IPS DF 4.7 (cell line): ENCODE results near the gene TRIO.
"Not testable (repeated sequence)": the region's sequence is repeated elsewhere in the genome, so short reads cannot be mapped to it uniquely, and the experiment has no call there.

Experiments used
- DNase-seq: peaks from one replicate; pipeline ENCODE4 v3.0.0-alpha.2; 2013; ENCODE audit warnings: low spot score; ENCODE audit errors: extremely low read depth

The TRIO gene

DNA sequence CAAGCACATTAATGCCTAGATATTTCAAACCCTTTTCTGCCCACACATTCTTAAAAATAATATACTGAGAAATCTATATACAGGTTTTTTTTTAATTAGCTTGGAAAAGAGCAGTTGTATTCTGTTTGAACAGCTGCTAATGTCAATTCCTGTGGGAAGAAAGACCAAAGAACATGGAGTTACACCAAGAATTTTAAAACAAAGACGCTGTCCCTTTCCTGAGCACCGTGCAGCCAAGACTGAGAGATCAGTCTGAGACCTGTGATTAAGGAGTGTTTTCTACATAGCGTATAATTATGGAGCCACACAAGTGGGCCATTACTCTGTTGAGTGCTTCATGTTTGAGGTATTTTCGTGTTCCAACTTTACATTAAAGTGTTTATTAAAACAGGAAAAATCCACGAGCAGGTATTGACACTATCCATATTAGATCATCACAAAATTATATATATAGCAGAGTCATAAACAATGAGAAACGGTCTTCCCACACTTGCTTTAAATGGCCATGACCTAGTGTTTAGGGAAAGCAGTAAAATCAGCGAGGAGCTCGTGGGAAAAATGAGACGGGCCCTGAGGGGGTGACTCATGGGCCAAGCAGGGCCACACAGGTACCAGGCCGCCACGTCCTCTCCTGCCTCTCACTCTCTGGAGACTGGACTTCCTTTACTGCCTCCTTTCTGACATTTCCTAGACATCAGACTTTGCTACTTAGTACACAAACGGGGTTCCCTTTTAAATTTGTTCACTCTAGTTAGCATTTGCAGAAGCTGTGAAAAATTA, 285.4 kb downstream of the TRIO start:
- no peak for DNase-seq

DNA sequence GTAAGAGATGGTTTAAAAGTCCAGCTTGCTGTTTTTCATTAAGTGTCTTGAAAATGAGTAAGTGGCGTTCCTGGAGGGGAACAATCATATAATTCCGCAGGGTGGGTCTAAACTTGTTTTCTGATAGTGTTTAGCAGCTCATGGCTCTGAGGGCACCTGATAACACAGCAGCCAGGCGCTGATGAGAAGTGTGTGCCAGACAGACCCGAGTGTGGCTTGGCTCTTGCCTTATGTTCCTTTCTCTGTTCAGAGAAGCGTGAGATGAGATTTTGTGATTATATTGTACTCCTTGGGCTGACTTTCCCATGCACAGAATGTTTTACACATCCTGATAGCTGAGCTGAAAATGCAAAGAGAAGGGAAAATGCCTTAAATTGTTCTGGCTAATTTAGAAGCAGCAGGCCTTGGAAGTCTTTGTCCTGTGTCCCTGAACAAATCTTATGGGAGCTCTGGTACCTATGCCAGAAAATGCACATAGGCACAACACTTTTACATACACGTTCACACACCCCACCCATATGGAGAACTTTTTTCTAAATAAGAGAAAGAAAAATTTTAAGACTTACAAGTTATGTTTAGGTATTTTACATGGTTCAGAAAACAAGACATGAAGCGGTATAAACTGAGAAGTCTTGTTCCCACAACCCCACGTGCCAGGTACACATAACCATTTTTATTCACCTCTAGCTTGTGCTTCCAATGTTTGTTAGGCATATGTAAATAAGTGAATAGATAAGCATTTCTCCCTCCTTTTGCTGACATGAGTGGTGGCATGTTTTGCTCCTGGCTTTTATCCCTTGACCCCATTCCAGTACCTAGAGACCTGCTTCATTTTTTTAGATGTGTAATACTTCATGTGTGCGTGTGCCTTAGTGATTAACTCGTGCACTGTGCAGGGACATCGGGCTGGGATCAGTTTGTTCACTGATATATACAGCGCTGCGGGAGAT, 286.2 kb downstream of the TRIO start:
- DNase-seq = no peak

DNA sequence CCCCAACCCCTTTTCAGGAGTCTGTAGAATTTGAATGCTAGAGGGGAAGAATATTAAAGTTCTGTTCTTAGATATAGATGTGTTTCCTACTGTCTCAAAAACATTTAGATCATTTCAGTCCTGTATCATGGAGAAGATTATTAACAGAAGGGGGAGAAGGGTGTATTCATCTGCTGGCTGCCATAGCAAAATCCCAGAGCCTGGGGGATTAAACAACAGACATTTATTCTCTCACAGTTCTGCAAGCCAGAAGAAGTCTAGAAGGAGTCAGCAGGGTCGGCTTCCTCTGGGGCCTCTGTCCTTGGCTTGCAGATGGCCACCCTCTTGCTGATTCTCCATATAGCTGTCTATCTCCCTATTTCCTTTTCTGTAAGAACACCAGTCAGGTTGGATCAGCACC, 288.4 kb downstream of the TRIO start:
- no peak for DNase-seq

DNA sequence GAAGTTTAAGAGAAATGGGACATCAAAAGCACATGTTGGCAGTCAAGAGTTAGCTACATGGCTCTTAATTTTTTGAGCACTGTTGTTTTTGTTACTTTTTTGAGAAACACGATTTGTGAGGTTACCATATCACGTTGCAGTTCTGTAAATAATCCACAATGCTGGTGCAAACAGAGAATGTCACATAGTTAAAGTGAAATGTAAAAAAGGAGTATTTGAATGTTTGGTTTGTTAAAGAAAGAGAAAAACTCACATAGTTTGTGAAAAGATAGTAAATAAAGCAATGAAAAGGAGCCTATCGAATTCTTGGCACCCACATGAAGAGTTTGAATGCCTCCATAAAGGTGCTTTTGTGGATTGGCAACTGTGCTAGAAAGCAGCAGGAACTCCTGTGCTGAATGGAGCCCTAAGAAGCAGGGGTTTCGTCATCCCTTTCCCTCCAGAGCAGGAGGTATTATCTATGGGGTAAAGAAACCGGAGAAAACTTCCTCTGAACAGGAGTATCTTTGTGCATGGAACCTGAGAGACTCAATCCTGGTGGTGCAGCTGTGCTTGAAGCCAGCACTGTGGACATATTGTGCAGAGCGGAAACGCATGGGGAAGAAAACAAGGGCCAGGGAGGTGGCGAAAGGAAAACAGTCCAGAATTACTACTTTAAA, 289.9 kb downstream of the TRIO start:
- DNase-seq = no peak

DNA sequence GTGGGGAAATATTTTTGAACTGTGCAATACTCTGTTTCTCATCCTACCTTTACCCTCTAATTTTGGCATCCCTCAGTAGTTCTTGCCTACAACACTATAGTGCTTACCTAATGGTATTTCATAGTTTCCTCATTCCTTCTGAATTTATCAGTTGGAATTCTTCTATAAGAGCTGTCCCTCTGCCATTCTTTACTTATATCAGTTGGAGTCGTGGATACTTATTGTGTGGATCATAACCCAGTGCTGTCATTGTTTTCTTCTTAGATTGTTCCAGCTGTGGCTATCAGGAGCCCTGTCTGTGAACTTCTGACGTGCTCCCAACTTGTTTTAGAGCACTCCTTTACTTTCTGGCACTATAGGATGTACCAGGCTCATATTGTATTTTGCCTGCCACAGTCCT, 292.3 kb downstream of the TRIO start:
- DNase-seq = no peak

DNA sequence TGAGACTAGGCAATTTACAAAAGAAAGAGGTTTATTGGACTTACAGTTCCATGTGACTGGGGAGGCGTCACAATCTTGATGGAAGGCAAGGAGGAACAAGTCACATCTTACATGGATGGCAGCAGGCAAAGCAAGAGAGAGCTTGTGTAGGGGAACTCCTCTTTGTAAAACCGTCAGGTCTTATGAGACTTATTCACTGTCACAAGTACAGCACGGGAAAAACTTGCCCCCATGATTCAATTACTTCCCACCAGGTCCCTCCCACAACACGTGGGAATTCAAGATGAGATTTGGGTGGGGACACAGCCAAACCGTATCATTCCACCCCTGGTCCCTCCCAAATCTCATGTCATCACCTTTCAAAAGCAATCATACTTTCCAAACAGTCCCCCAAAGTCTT, 293.0 kb downstream of the TRIO start:
- not testable (repeated sequence) for DNase-seq

DNA sequence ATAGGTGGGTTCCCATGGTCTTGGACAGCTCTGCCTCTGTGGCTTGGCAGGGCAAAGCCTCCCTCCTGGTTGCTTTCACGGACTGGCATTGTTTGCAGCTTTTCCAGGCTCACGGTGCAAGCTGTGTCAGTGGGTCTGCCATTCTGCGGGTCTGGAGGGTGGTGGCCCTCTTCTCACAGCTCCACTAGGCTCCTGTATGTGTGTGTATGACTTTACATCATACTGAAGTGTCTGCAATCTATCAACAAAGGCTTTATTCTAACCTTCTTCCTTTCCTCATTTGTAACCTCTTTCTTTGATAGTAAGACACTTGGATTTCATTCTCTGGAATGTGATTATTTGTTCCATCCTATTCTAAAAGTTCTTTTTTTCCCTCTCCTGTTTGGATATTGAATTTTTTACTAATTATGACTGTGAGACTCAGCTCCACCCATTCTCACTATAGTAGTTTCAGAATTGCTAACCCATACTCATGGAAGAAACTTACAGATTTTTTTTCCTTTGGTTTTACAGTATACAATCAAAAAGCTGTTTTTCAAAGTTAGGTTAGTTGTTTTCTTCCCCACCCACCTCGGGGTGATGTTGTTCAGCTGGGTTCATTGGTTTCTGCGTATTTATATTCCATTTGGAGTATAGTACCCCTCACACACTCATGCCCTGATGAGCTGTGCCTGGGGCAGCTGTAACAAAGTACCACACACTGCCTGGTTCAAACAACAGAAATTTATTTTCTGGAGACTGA, 293.8 kb downstream of the TRIO start:
- DNase-seq = no peak

DNA sequence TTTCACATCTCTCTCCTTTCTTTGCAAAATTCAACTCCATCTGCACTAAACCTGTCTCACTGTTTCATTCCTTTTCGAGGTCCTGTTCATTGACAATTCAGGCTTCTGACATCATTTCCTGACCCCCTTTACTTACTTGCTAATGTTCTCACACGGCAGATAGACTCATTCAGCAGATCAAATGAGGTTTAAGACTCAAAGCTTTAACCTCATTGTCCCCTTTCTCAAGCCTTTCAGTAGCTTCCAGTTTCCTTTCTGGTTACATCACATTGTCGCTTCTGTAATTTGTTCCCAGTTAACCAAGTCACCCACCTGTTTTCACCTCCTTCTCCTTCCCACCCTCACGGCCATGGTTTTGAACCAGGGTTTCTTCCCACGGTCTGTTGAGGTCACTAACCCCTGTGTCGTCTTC, 295.1 kb downstream of the TRIO start:
- no peak for DNase-seq

DNA sequence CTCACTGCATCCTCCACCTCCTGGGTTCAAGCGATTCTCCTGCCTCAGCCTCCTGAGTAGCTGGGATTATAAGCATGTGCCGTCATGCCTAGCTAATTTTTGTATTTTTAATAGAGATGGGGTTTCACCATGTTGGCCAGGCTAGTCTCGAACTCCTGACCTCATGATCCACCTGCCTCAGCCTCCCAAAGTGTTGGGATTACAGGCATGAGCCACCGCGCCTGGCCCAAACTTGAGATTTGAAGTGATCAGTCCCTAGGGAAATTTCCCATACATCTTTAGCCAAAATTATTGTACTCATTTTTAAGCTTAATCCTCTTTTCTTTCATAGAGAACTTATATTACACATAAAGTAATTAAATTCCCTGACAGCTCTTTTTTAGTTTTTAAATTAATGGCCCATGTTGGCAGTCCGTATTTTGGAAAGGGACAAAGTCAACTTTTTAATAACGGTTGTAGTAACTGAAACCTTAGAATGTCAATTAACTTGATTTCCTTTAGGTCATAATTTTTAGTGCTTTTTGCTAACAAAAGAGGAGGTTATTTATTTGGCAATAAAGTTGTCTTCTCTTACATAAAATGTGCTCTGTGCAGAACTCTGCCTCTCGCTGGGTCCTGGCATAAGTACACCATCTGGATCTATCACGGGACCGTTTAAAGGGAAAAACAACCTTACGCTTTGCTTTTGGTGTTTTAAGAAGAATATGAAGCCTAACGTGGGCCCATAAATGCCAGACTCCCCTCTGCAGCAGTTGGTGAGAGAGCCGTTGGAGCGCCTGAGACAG, 296.1 kb downstream of the TRIO start:
- no peak for DNase-seq

DNA sequence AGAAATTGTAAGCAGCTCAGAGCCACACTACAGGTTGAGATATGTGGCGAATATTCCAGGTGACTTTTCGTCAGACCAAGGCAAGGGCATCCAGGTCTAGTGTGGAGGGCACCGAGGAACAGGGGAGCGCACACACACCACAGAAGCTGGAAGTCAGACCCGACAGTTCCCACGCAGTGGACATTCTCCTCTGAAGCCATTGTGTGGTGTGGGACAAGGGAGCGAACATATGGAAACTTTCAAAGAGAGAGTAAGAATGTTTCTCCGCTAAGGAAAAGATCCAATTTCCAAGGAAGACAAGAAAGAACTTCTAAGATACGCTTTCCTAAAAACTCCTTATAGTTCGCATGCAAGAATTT, 297.1 kb downstream of the TRIO start:
- DNase-seq = no peak

DNA sequence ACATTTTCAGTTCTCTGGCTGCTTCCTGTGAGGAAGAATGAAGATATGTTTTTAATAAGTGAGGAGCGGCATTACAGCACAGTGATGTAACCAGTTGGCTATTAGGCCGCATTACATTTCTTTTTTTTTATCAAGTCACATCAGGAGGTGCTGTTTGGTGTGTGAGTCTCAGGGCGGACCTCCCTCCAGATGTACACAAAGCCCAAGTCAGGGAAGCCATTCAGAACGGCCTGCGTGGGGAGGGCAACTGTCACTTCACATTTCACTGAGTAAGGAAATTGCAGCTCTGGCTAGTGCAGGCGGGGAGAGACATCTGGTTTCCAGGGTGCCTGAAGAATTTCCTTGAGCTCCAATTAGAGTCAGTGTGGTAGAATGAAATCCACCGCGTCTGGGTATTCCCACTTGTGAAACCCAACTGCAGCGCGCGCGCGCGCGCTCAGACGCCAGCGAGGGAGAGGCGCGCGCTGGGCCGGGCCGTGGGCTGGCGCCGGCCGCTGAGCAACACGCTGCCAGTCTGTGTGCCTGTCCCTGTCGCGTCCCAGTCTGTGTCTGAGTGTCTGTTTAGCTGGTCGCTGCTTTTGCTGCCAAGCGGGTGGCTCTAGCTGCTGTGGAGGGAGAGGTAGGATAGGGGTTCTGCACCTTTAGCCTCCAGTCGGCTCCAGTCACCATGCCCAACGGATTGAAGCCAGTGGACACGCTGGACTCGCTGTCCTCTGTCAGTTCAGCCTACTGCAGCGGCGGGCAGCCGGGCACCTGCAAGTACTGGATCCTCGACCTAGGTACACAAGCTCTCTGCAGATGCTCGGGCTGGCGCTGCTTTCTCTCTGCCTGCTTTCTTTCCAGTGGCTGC, 297.7 kb downstream of the TRIO start:
- no peak for DNase-seq

DNA sequence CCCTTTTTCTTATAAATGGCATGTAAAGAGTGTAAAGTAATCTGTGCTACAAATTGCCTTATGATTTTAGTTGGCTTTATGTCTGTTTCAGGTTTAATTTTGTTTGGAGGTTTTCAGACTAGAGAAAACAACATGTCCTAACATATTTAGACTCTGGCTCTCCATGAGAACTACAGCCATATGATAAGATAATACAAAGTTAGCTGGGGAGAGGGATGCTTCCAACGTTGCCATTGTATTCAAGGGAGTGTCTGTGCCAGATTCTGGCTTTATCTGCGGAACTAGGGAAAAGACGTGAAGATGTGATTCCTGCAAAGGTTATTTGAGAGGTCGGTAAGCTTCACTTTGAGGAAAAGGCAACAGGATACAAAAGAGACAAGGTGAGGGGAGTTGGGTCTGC, 298.5 kb downstream of the TRIO start:
- DNase-seq = no peak

DNA sequence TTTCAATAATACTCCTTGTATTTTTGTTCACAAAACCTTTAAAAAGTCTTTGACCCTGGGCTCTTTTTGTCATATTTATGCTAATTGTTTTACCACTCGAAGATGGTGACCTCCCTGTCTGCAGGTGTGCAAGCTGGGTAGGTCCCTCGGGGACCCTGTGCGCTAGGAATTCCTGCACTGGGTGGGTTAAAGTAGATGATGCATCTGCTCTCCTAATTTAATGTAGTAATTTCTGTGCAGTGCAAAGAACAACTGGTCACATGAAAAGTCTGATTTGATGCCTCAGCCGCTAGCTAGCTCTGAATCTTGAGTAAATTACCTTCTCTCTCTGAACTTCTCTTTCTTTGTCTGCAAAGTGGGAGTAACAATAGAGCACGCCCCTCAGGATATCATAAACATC, 299.4 kb downstream of the TRIO start:
- DNase-seq = no peak

DNA sequence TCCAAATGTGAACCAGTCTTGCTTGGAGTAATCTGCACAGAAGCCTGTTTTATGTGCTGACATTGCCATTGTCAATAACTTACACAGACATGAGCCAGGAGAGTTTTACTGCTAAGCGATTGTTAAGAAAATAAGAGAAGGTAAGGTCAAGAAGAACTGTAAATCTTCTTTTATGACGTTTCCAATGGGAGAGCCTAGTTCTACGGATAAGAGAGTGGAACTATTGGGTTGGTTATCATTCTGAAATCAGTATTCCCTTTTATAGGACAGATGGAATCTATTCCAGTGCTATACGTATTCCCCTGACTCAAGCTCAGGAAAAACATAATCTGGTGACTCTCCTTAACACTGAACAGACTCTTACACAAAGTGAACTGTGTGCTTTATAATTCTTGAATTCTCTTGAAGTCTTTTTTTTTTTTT, 300.5 kb downstream of the TRIO start:
- DNase-seq = no peak

DNA sequence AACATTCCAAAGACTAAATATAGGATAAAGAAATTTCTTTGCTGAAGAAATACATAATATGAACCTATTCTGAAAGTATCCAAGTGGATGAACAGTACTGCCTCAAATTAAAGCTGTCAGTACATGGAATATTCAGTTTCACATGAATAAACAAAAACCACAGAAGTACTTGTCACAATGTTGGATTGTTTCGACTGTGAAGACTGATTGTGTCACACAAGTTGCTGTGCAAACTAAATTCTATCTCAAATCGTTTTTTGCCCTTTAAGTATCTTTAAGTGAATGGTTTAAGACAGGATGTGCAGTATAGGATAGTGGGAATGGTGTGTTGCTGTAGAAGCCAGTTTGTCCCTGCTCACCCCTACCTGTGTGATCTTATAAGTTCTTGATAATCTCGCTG, 301.0 kb downstream of the TRIO start:
- DNase-seq = no peak

DNA sequence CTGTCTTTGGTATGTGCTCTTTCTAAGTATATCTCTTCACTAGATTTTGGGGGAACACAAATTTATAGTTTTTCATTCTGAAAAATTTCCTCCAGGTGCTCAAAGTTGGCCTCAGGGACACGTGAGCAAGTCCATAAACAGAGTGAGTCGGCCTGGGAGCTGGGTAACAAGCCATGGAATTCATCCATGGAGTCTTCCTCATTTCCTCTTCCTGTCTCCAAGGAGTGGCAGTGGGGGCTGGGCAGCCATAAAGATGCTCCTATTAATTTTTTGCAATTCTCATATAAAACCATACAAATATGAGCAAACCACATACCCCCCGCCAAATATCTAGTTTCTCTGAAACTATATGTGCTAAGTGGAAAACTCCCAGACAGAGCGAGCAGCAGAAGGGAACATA, 301.9 kb downstream of the TRIO start:
- DNase-seq = no peak

DNA sequence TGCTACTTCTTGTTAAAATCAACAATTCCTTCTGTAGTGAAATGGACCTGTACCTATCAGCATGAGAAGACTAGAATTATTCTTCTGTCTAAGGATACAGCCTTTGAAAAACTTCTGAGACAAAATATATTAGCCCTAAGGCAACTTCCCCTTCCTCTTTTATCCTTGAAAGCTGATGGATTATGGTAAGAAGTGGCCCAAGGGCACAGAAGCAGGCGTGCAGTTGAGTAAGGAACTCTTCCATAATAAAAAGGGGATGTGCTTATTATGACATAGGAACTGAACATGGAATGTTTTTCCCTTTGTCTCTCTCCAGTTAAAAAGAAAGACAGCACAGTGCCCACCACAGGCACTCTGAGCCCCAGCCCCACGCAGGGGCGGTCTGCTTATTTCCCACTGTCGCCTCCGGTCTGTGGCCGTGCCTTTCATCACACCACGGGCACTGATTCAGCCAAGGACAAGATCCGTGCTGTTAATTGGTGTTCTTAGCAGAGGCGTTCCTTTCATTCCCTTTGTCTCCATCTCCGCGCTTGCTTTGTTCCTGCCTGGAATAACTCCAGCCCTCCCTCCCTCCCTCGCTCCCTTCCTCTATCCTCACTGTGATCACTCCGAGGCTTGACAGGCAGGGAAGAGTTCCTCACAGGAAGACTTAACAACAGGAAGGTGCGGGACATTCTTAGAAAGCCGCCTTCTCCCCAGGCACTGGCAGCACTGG, 302.6 kb downstream of the TRIO start:
- peak; percentile 38 for DNase-seq

DNA sequence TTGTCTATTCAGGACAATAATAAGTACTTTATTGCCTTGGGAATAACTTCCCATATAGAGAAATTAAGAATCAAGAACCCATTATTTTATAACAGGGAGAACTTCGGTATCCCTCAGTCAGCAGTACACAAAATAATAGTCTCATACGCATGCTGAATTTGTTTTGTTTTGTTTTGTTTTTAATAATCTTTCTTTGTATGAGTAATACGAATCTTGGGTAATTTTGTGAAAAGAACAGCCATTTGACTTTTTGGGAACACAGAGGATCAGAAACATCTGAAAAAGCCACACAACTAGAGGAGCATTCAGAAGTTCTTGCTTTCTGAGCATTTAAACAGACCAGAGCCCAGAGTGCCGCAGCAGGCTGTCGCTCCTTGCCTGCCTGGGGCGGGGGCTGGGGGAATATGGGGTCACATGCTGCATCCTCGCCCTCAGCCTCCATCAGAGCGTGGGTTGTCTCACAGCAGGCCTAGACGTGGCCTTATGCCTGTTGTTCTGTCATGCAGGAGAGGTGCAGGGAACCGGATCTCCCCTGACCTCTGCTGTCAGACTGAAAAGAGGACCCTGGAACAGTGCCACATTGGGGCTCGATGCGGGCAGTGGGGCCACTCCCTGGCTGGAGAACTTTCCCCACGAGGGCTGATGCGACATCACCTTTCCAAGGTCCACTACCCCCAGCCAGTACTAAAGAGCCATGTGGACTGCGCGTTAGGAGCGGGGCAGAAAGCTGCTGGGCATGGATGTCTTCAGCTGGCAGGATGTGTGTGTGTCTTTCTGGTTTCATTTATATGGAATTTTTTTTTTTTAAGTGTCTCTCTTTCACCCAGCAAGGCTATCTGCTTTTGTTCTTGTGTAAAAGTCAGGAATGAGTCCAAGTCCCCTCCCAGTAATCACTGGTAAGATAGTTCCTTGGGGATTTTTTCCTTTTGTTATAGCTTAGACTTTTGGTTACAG, 305.1 kb downstream of the TRIO start:
- no peak for DNase-seq
